AG09319 (cell line): ENCODE data around the gene LMNTD1.
"Not testable (repeated sequence)": the region's sequence is repeated elsewhere in the genome, so short reads cannot be mapped to it uniquely, and the experiment has no call there.

Experiments
- DNase-seq: peaks from one replicate; pipeline ENCODE4 v3.0.0-alpha.2; 2010; ENCODE audit warnings: low read depth; ENCODE audit errors: extremely low read depth
- CTCF ChIP-seq: IDR thresholded peaks from 2 replicates; pipeline ENCODE4 v1.5.1; 2011; ENCODE audit warnings: low read depth, mild to moderate bottlenecking, inconsistent platforms, low read length, moderate library complexity

LMNTD1 gene

GRCh38 chr12:25553098-25553497 lies at the start of gene LMNTD1:
Gene LMNTD1 (minus strand): TSS chr12:25553283. CDS start chr12:25552959, 324 bp downstream.
- DNase-seq = peak; percentile 32
- no peak for TF ChIP-seq CTCF

GRCh38 chr12:25598956-25599355 lies 45.9 kb upstream of the LMNTD1 start:
- no peak for TF ChIP-seq CTCF

GRCh38 chr12:25595496-25595895 lies 42.4 kb upstream of the LMNTD1 start:
- not testable (repeated sequence) for DNase-seq

More at GRCh38 chr12:25598956-25599355, 45.9 kb upstream of the LMNTD1 start:
- DNase-seq = no peak

- no peak for DNase-seq
- TF ChIP-seq CTCF = no peak
These were observed 41.3 kb upstream of the LMNTD1 start for GRCh38 chr12:25594376-25594775.

- TF ChIP-seq CTCF = no peak
- DNase-seq = no peak
These were observed 39.8 kb upstream of the LMNTD1 start for GRCh38 chr12:25592725-25593495.

- no peak for TF ChIP-seq CTCF
- no peak for DNase-seq
These were observed 38.1 kb upstream of the LMNTD1 start for GRCh38 chr12:25591144-25591543.

GRCh38 chr12:25590011-25590721 lies 37.1 kb upstream of the LMNTD1 start:
- no peak for DNase-seq
- no peak for TF ChIP-seq CTCF
